Lower leg skin (tissue), 4 donors: Measurements from ENCODE around the gene PCYT2. TPM values are rescaled to one million over a fixed set of nuclear protein-coding genes. Genes with fewer than 3 reads are reported as not detected.
"Not testable (repeated sequence)": the region's sequence is repeated elsewhere in the genome, so short reads cannot be mapped to it uniquely, and the experiment has no call there.

Source experiments
- DNase-seq, 2 donors: peaks; one replicate each; pipeline ENCODE4 v3.0.0-alpha.2; 2019; ENCODE audit warnings: low spot score in 2 of 2
- H3K4me3 ChIP-seq: fragments of 200-600 bp; sonication (generic); 2 replicates; pipeline ENCODE4 v1.5.1; 2017; ENCODE audit warnings: mild to moderate bottlenecking, low read depth; ENCODE audit not compliant: poor library complexity, severe bottlenecking
- CTCF ChIP-seq, 3 donors: fragments of 450-650 bp; IDR thresholded peaks; one replicate each; pipeline ENCODE4 v1.5.1; 2016; ENCODE audit warnings: antibody characterized with exemption in 3 of 3, mild to moderate bottlenecking in 3 of 3, moderate library complexity in 2 of 3
- POLR2A ChIP-seq, 2 donors: fragments of 450-650 bp; IDR thresholded peaks; one replicate each; pipeline ENCODE4 v1.6.1; 2016 to 2017; ENCODE audit warnings: antibody characterized with exemption in 2 of 2, mild to moderate bottlenecking in 1 of 2, moderate library complexity in 1 of 2
- WGBS, 2 donors: methylation state at CpG; one replicate each; pipeline ENCODE4 v1.1.5; 2018; 5-methylcytosine and 5-hydroxymethylcytosine counted together
- intact Hi-C: fragments of 100-400 bp; cut with DNase I; formaldehyde crosslinking; loops from one replicate; pipeline ENCODE4 v1.15.0; 2023; ENCODE audit warnings: low total_unique reads
- total RNA-seq, 4 donors: library from RNA; depleted of rRNA; stranded (reverse); fragments of >200 nt; gene quantifications; one replicate each; pipeline ENCODE4 v1.1.0, GENCODE V29; 2016

Gene PCYT2
- total RNA-seq, 4 donors from 2014 or later, result 16.2 to 37.0 (median 25.3) TPM

GRCh38 chr17:81922566-81923301 is 11.5 kb upstream of the PCYT2 start:
- H3K4me3 ChIP-seq, result no peak overlapping the region
- intact Hi-C loops, result no loop called here
- no peak for DNase-seq
- WGBS, 2 donors, result 90% methylated on average over 51 to 52 of the region's 58 CpGs
- no peak for TF ChIP-seq POLR2A (IDR thresholded peaks at IDR 0.05)

GRCh38 chr17:81921996-81922565 is 10.9 kb upstream of the PCYT2 start:
- intact Hi-C loops, result no loop called here
- no peak for DNase-seq
- no peak overlapping the region for H3K4me3 ChIP-seq
- WGBS, 2 donors, result 91 to 93% methylated on average over 21 to 23 of the region's 23 CpGs
- no peak for TF ChIP-seq CTCF (IDR thresholded peaks at IDR 0.05)

DNA sequence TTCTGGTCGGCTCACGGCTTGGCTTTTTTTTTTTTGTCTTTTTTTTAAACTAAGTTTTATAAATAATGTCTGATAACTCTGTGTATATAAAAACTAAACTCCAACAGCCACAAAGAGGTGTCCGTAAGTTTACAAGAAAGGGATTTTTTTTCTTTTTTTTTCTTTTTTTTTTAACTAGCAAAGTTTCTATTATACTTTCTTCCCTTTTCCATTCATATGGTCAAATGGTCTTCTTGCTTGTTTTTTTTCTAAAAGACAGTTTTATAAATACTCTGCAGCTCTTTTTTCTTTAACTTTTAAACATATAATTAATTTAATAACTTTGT is 10.3 kb upstream of the PCYT2 start:
- TF ChIP-seq POLR2A (IDR thresholded peaks at IDR 0.05), result no peak
- 87 to 94% methylated on average over 3 of the region's 3 CpGs for WGBS, 2 donors
- intact Hi-C loops, result no loop called here

DNA sequence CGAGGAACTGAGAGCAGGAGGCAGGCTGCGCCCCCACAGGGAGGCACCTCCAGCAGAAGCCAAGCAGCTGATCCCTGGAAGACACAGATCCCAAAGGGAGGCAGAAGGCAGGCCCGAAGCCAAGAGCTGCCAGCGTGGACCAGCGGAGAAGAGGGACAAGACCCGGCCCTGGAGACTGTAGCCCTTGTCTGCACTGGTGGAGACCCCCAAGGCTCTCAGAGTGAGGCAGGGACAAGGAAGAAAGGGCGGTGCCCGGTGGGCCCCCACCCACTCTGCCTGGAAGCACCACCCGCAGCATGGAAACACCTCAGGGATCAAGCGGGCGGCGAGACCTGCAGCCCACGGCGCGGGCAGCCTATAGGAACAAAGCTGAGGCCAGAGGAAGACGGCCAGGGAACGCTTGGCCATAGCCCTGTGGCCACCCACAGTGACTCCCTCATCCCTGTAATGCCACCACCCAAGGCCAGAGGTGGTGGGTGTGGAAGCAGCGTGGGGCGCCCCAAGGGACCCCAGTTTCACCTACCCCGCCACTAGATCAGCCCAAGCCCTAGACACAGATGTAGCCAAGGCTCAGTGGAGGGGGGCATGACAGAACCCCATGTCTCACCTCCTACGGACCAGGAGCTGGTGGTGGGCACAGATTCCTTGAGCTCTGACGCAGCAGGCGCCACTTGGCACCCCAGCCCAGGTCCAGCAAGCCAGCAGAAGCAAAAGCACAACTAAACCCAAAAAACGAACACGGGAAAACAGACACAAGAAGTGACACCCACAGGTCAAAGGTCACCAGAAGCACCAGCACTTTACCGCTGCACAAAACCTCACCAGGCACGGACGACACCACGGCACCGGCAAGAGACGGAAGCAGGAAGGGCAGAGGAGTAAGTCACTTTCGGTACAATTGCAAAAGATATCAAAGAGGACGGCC is 9.7 kb upstream of the PCYT2 start:
- intact Hi-C loops, result no loop called here
- no peak for DNase-seq
- 83 to 85% methylated on average over 31 to 33 of the region's 33 CpGs for WGBS, 2 donors
- TF ChIP-seq CTCF (IDR thresholded peaks at IDR 0.05), result no peak
- TF ChIP-seq POLR2A (IDR thresholded peaks at IDR 0.05), result no peak
- H3K4me3 ChIP-seq, result no peak overlapping the region

More for the DNA sequence above, 10.3 kb upstream of the PCYT2 start:
- H3K4me3 ChIP-seq, result no peak overlapping the region
- DNase-seq, result no peak

DNA sequence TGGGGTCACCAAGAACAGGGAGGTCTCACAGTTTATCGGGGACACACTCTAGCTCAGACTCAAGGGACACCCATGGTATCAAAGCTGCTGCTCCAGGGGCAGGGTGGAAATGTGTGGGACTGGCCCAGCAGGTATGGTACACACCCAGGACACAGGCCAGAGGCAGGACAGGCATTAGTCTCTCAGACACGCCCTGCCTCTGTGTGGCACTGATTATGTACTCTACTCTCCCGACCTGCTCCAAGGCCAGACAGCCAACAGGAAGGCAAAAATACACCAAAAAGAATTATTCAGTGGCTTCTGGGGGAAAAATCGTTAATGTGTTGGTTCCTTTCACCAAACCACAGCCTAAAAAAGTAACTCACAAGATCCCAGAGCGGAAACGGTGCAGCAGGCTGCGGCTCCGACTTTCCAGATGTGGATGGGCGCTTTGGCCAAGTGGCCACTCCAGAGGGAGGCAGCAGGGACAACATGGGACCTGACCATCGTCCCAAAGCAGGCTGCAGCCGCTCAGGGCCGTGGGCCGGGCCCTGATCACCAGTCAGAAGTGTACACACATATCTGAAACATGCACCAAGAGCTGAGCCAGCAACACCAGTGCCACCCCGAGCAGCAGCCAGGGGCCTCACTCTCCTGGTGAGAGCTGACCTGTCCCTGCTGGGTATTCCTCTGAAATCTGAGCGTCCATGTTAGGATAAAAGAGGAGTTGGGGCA is 7.8 kb upstream of the PCYT2 start:
- intact Hi-C loops, result no loop called here
- no peak for DNase-seq
- WGBS, 2 donors, result 75 to 81% methylated on average over 14 to 15 of the region's 15 CpGs
- no peak overlapping the region for H3K4me3 ChIP-seq
- TF ChIP-seq CTCF (IDR thresholded peaks at IDR 0.05) (no peak), POLR2A (IDR thresholded peaks at IDR 0.05) (no peak)

DNA sequence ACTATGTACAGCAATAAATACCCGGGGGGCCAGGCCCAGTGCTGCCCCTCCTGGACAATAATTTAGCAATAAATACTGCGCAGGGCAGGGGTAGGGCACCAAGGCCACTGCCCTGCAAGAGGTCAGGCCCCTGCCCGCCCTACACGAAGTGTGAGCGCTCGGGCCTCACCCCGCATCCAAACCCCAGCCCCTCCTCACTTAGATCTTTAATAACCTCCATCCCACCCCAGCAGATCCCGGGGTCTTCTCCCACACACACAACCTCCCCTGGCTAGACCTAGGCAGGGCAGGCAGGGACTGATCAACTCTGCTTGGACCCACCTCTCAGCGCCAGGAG is 7.1 kb upstream of the PCYT2 start:
- H3K4me3 ChIP-seq, intact Hi-C loops, DNase-seq: not testable (repeated sequence)
- 31 to 37% methylated on average over 9 of the region's 9 CpGs for WGBS, 2 donors
